Lower leg skin (tissue), 3 donors: ENCODE measurements around the gene ADD2.

ENCODE experiments used
- CTCF ChIP-seq, 3 donors: fragments of 450-650 bp; IDR thresholded peaks; one replicate each; pipeline ENCODE4 v1.5.1; 2016; ENCODE audit warnings: antibody characterized with exemption in 3 of 3, mild to moderate bottlenecking in 3 of 3, moderate library complexity in 2 of 3
- POLR2A ChIP-seq, 2 donors: fragments of 450-650 bp; IDR thresholded peaks; one replicate each; pipeline ENCODE4 v1.6.1; 2016 to 2017; ENCODE audit warnings: antibody characterized with exemption in 2 of 2, mild to moderate bottlenecking in 1 of 2, moderate library complexity in 1 of 2

- TF ChIP-seq POLR2A (IDR thresholded peaks at IDR 0.05) (no peak), CTCF (IDR thresholded peaks at IDR 0.05) (no peak)
Observed at GRCh38 chr2:70643715-70644114, 124.3 kb downstream of the ADD2 start.
